Measurements from ENCODE around the gene GCSH.
A peak's percentile ranks its signal among the peaks of the same experiment; 100 is the strongest.
"Not testable (repeated sequence)": the region's sequence is repeated elsewhere in the genome, so short reads cannot be mapped to it uniquely, and the experiment has no call there.

GCSH gene

DNA sequence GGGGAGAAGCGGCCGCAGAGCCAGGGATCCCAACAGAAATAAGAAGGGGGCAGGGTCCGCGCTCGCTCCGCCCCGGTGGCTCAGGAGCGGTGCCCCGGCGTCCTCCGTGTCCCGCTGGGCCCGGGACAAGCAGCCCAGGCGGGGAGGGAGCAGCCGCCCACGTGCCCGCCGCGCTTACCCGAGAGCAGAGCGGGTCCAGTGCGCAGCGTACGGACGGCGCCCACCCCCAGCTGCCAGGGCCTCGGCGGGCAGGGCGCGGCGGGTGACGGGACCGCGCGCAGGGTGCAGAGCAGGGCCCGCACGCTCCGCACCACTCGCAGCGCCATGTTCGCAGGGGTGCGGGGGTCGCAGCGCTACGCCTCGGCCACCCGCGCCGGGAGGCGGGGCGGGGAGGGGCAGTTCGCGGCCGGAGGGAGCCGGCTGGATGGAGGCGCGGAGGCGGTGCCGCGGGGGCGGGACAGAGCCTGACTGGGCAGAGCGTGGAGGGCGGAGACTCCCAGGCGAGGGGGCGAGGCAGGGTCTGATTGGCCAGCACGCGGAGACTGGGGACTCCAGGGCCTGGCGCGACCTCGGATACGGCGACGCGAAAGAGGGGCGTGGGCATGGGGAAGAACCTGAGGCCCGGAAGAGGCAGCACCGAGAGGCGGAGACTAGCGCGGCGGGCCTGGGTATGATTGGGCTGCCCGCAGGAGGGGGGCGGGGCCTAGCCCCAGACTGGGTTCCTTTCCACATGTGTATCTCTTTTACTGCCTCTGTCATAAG is at the start of gene GCSH:
Gene GCSH (minus strand): TSS at position 443 of the 762 bp plus-strand sequence. CDS start 117 bp downstream, at position 326.
- peak; percentile 98 for DNase-seq

DNA sequence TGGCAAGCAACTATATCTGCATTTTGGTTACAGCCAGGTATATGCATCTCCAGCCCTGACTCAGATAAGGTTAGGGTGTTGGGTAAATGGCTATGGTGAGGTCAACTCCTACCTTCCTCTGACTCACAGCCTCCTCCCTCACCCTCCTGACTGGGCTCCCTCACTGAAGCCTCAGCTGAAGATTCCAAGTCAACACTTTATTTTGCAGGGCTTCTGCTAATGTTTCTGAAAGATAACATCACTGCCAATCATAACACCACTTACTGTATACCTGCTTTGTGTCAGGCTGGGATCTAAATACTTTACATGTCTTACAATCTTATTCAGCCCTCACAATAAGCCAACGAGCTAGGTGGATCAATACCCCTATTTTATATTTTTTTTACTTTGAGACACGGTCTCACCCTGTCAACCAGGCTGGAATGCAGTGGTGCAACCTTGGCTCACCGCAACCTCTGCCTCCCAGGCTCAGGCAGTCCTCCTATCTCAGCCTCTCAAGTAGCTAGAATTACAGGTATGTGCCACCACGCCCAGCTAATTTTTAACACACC is 47.8 kb upstream of the GCSH start:
- no peak for DNase-seq

DNA sequence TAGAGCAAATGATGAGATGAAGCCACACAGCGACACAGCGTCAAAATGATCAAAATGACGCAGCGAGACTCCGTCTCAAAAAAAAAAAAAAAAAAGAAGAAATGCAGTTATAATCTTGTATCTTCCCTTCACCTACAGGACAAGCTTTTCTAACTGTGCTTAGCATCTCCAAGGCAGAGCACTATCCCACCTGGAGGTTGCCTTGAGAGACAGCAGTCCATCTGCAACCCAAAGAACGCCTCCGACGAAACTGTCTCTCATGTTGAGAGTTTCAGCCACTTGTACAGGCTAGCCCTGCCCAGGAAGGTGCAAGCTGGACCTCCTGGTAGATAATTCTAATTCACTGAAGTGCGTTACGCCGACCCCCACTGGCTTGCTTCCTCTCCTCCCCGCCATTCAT is 46.7 kb upstream of the GCSH start:
- DNase-seq = no peak

DNA sequence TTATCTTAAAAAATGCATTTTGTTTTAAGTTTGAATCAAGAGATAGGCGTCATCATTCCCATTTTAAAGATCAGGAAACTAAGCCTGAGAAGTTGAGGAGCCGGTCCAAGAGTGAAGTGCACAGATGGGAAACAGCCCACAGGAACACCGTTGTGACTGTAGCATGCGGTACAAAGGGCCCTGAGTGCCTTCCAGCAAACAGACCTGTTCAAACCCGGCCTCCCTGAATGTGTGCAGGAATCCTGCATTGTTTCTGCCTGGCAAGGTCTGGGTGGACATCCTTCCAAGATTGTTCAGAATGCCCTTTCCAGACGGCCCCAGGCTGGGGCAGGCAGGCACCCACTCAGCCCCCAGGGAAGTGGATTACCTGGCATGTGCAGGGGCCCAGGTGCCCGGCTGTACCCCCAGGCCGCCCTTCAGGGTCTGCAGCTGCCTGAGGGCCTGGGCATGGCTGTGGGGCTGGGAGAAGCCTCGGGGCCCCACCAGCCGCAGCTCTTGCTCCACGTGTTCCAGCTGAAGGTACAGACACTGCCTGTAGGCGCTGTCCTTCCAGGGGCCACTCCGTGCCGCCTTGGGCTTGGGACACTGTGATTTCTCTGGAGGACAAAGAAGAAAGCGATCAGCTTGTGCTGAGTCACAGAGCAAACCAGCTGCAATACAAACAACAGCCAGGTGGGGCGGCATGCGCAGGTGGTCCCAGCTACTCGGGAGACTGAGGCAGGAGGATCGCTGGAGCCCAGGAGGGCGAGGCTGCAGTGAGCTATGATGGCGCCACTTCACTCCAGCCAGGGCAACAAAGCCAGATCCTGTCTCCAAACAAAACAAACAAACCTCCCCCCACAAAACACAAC is 45.0 kb upstream of the GCSH start:
- no peak for DNase-seq

DNA sequence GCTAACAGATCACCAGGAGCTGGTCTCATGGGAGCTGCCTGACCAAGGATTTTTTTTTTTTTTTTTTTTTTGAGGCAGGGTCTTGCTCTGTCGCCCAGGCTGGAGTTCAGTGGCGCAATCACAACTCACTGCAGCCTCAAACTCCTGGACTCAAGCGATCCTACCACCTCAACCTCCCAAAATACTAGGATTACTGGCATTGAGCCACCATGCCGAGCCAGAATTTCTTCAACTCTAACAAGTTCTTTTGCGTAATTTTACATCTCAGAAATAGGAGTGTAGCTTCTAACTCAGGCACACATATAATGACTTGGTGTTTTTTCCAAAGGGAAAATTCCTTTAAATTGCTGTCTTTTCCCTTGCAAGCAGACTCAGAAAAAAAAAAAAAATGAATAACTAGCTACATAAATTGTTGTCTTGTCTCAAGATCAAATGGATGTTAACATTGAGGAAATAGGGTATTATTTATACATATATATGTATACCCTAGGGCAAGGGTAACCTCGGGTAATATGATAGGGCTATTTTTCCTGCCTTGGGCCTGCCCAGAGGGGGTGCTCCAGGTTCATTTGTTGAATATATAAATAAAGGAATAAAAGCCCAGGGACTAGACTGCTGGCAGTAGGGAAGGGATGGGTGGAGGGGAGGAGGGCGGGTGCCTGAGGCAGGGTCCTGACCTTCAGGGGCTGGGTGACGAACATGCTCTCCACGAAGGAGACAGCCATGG is 42.8 kb upstream of the GCSH start:
- DNase-seq = no peak

GRCh38 chr16:81137754-81138153 is 41.6 kb upstream of the GCSH start:
- DNase-seq = no peak

- no peak for DNase-seq
Measured at GRCh38 chr16:81136390-81137335, 40.5 kb upstream of the GCSH start.

- DNase-seq = no peak
Measured at GRCh38 chr16:81130126-81130525, 33.9 kb upstream of the GCSH start.

DNA sequence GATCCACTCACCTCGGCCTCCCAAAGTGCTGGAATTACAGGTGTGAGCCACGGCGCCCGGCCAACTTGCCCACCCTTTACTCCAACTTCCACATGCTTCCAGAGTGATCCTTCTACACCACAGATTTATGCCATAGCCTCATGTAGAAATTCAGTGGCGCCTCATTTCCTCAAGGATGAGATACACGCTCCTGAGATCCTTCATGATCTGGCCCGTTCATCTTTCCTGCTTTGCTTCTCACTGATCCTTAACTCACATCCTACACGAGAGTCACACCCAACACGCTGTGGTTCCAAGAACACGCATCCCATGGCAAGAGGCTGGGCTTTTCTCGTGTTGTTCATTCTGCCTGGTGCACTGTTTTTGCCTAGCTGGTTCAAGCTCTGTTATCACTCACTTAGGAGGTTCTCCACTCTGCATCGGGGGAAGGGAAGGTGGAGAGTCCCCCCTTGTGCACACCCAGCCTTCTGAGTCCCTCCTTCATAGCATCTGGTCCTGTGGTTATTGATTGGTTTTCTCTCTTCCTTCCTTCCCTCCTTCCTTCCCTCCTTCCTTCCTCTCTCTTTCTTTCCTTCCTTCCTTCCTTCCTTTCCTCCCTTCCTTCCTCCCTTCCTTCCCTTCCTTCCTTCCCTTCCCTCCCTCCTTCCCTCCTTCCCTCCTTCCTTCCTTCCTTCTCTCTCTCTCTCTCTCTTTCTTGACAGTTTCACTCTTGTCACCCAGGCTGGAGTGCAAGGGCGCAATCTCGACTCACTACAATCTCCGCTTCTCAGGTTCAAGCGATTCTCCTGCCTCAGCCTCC is 32.7 kb upstream of the GCSH start:
- no peak for DNase-seq

GRCh38 chr16:81127051-81127450 is 30.9 kb upstream of the GCSH start:
- no peak for DNase-seq

DNA sequence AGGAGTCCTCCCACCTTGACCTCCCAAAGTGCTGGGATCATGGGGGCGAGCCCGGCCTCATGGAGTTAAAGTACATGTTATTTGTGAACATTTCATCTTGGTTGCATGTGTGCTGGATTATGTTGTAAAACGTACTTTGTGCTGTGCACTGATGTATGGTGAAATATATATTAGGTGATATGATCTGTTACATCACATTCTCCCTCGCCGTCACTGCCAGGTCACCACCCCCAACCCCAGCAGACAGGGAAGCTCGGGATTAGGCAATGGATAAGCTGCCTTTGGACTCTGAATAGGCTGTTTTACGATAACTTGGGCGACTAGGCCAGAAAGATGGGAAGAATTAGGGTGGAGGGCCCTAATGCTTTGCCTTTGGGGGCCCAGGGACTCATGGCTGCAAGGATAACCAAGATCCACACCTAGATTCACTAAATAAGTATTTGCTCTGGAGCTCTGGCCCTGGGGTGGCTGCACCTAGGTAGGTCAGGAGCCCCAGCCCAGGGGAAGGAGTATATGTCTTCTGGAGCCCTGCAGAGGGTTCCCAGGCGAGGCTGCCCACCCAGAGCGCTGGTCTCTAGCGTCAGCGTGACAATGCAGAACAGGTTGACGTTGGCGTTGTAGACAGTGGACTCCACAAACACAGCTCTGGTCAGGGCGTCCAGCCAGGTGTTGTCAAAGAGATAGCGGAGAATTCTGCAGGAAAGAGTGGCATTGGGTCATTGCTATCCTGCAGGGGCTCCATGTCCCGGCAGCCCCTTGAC is 27.1 kb upstream of the GCSH start:
- no peak for DNase-seq

DNA sequence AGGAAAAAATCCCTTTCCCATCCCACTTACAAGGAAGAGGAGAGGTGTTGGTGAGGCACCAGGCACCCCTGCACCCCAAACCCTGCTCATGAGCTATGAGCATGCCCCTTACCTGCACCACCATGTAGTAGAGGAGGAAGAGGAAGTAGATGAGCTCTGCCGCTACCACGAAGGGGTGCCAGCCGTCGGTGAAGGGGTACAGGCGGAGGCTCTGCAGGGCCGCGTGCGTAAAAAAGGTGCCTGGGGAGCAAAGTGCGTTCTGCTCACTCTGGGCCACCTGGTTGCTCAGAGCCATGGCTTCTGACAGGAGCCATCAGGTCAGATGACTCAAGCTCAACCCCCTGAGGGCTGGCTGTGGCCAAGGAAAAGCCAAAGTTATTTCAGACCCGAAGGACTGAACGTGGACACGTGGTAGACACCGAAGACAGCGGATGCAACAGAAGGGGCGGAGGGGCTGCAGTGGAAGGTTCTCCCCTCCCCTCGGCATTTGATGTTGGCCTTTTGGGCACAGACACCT is 25.3 kb upstream of the GCSH start:
- no peak for DNase-seq

GRCh38 chr16:81117436-81117835 is 21.2 kb upstream of the GCSH start:
- no peak for DNase-seq

DNA sequence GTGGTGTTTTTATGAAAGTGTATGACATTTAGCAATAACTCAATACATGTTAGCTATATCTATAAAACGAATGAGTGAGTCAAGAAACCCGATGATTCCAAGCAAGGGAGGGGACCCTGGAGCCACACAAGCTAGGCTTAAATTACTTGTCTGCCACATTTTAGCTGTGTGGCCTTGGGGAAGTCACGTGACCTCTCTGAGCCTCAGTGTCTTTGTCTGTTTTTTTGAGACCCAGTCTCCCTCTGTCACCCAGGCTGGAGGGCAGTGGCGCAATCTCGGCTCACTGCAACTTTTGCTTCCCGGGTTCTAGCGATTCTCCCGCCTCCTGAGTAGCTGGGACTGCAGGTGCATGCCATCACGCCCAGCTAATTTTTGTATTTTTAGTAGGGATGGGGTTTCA is 20.1 kb upstream of the GCSH start:
- DNase-seq = no peak

DNA sequence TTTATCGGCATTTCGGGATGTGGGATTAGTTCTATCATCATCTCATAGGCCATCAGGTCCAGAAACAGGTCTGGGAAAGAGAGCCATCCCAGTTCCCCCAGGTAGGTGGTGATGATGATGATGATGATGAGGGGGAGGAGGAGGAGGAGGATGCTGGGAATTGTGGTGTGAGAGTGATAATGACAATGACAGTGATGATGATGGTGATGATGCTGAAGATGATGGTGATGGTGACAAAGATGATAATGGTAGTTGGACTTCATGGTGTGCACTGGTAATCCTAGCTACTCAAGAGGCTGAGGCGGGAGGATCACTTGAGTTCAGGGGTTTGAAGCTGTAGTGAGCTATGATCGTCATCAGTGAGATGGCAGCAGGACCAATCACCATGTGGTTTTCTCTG is 16.3 kb upstream of the GCSH start:
- DNase-seq = no peak

DNA sequence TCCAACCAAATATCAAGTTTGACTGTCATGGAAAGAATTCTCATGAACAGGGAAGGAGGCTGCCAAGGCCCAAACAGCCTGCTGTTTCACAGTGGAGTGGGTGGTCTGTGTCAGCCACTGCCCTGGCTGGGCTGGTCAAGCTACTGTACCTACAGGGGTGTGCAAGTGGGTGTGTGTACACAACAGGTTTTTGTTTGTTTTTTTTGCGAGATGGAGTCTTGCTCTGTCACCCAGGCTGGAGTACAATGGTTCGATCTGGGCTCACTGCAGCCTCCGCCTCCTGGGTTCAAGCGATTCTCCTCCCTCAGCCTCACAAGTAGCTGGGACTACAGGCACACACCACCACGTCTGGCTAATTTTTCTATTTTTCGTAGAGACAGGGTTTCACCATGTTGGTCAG is 13.1 kb upstream of the GCSH start:
- DNase-seq = not testable (repeated sequence)

GRCh38 chr16:81107511-81107910 is 11.3 kb upstream of the GCSH start:
- no peak for DNase-seq

DNA sequence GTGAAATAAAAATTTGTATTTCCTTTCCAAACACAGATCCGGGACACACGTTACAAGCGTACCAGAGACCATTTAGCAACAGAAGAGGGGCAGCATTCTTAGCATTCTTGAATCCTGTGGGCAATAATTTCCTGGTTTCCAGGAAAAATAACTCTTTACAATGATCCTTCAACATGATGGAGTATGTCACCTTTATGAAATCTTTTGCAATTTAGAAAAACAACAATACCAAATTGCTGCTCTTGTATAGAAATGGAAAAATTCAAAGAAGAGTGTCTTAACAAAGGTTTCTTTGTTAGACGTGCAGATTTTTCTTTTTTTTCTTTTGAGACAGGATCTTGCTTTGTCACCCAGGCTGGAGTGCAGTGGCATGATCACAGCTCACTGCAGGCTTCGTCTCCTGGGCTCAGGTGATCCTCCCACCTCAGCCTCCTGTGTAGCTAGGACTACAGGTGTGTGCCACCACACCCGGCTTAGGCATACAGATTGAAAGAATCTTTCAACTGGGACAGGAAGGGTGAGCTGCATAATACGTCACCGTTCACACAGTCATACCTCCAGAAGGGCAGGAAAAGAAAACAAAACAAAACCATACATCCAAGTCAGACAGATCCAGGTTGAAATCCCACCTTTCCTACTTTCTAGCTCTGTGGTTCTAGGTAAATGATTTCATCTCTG is 10.8 kb upstream of the GCSH start:
- no peak for DNase-seq

GRCh38 chr16:81105946-81106345 is 9.8 kb upstream of the GCSH start:
- no peak for DNase-seq

- DNase-seq = no peak
Measured at GRCh38 chr16:81101702-81102101, 5.5 kb upstream of the GCSH start.
